ENCODE data around the gene CD200. TPM values are rescaled to one million over a fixed set of nuclear protein-coding genes. Genes with fewer than 3 reads are reported as not detected.
"Not testable (repeated sequence)": the region's sequence is repeated elsewhere in the genome, so short reads cannot be mapped to it uniquely, and the experiment has no call there.

CD200 gene
- total RNA-seq, 4 donors from 2014 or later: 7.2 to 22.9 (median 7.6) TPM

- TF ChIP-seq EP300 (IDR thresholded peaks at IDR 0.05): no peak
- TF ChIP-seq POLR2A (IDR thresholded peaks at IDR 0.05; ENCODE audit: low read depth): no peak
- no peak for TF ChIP-seq CTCF (IDR thresholded peaks at IDR 0.05)
- no peak for TF ChIP-seq POLR2AphosphoS5 (IDR thresholded peaks at IDR 0.05)
Observed at GRCh38 chr3:112397556-112397955, 64.6 kb downstream of the CD200 start.

GRCh38 chr3:112399064-112399463 is 66.1 kb downstream of the CD200 start:
- Histone ChIP-seq H3K27me3 (no peaks in the 10 kb centered on the region), H3K36me3 (no peaks in the 10 kb centered on the region), H3K4me1 (peaks cover 0 to 22% (median 16%) of the 10 kb centered on the region in 4 donors), H3K9me3 (no peaks in the 10 kb centered on the region), H3K27ac (replicated peaks in 1 of 4) (no peak overlapping the region), H3K4me3 (no peak overlapping the region)
- WGBS: 90% methylated on average over 2 of the region's 2 CpGs
- no peak for DNase-seq (ENCODE audit: extremely low spot score)
- no peak for TF ChIP-seq POLR2A (IDR thresholded peaks at IDR 0.05; ENCODE audit: low read depth)
- intact Hi-C loops (cut with DNase I): no loop called here

More at GRCh38 chr3:112397556-112397955, 64.6 kb downstream of the CD200 start:
- no peak for DNase-seq (ENCODE audit: extremely low spot score)
- Histone ChIP-seq H3K9me3 (no peaks in the 10 kb centered on the region), H3K27ac (replicated peaks in 1 of 4) (no peak overlapping the region), H3K27me3 (no peaks in the 10 kb centered on the region), H3K4me1 (peaks cover 0 to 25% (median 21%) of the 10 kb centered on the region in 4 donors), H3K36me3 (no peaks in the 10 kb centered on the region), H3K4me3 (no peak overlapping the region)
- intact Hi-C loops (cut with DNase I): no loop called here

- H3K27ac ChIP-seq (replicated peaks in 1 of 4); H3K36me3 ChIP-seq; H3K4me3 ChIP-seq; H3K9me3 ChIP-seq; intact Hi-C loops (cut with DNase I); H3K27me3 ChIP-seq; DNase-seq (ENCODE audit: extremely low spot score): not testable (repeated sequence)
- 93% methylated on average over 6 of the region's 6 CpGs for WGBS
- peaks cover 0 to 17% (median 11%) of the 10 kb centered on the region in 4 donors for H3K4me1 ChIP-seq
Observed at GRCh38 chr3:112399554-112399953, 66.6 kb downstream of the CD200 start.

GRCh38 chr3:112400317-112400716 is 67.4 kb downstream of the CD200 start:
- 90% methylated on average over 5 of the region's 5 CpGs for WGBS
- H3K27ac ChIP-seq (replicated peaks in 1 of 4); intact Hi-C loops (cut with DNase I); H3K36me3 ChIP-seq; H3K4me3 ChIP-seq; H3K9me3 ChIP-seq; H3K4me1 ChIP-seq; H3K27me3 ChIP-seq; DNase-seq (ENCODE audit: extremely low spot score): not testable (repeated sequence)

- Histone ChIP-seq H3K4me3 (no peak overlapping the region), H3K27ac (replicated peaks in 1 of 4) (no peak overlapping the region), H3K9me3 (no peaks in the 10 kb centered on the region), H3K36me3 (no peaks in the 10 kb centered on the region), H3K4me1 (peaks cover 0 to 4% (median 0%) of the 10 kb centered on the region in 4 donors), H3K27me3 (no peaks in the 10 kb centered on the region)
- no peak for DNase-seq (ENCODE audit: extremely low spot score)
- intact Hi-C loops (cut with DNase I): no loop called here
- TF ChIP-seq POLR2A (IDR thresholded peaks at IDR 0.05; ENCODE audit: low read depth): no peak
- no peak for TF ChIP-seq POLR2AphosphoS5 (IDR thresholded peaks at IDR 0.05)
- no peak for TF ChIP-seq CTCF (IDR thresholded peaks at IDR 0.05)
- TF ChIP-seq EP300 (IDR thresholded peaks at IDR 0.05): no peak
- 72% methylated on average over 2 of the region's 2 CpGs for WGBS
Observed at GRCh38 chr3:112401617-112402016, 68.7 kb downstream of the CD200 start.

- peaks cover 0 to 5% (median 2%) of the 10 kb centered on the region in 4 donors for H3K4me1 ChIP-seq
- TF ChIP-seq POLR2A (IDR thresholded peaks at IDR 0.05; ENCODE audit: low read depth): no peak
- TF ChIP-seq EP300 (IDR thresholded peaks at IDR 0.05): no peak
- TF ChIP-seq CTCF (IDR thresholded peaks at IDR 0.05): no peak
- no peak for TF ChIP-seq POLR2AphosphoS5 (IDR thresholded peaks at IDR 0.05)
- H3K9me3 ChIP-seq: no peaks in the 10 kb centered on the region
- no peak overlapping the region for H3K27ac ChIP-seq (replicated peaks in 1 of 4)
- no peaks in the 10 kb centered on the region for H3K27me3 ChIP-seq
- H3K36me3 ChIP-seq: no peaks in the 10 kb centered on the region
- WGBS: 97% methylated on average over 2 of the region's 2 CpGs
- no peak for DNase-seq (ENCODE audit: extremely low spot score)
- H3K4me3 ChIP-seq: no peak overlapping the region
- intact Hi-C loops (cut with DNase I): no loop called here
Observed at GRCh38 chr3:112403103-112403502, 70.1 kb downstream of the CD200 start.

- intact Hi-C loops (cut with DNase I); H3K4me3 ChIP-seq; H3K27ac ChIP-seq (replicated peaks in 1 of 4); H3K4me1 ChIP-seq; DNase-seq (ENCODE audit: extremely low spot score); H3K27me3 ChIP-seq; H3K9me3 ChIP-seq; H3K36me3 ChIP-seq: not testable (repeated sequence)
- WGBS: 91% methylated on average over 5 of the region's 5 CpGs
Observed at GRCh38 chr3:112404924-112405549, 72.1 kb downstream of the CD200 start.

Data from esophagus muscularis mucosa (tissue), 4 donors.